ENCODE results near the gene TMEM219. TPM values are rescaled to one million over a fixed set of nuclear protein-coding genes. Genes with fewer than 3 reads are reported as not detected.
"Not testable (repeated sequence)": the region's sequence is repeated elsewhere in the genome, so short reads cannot be mapped to it uniquely, and the experiment has no call there.

TMEM219 gene
- total and polyA plus RNA-seq, 5 donors: 79.7 to 97.4 (median 82.9) TPM

- intact Hi-C loops (cut with DNase I): loop anchor here in 1 of 4 donors (5.0 kb wide), 1 partner anchor 37 kb away; the partner anchor contains the start of gene TMEM219
- WGBS: 8% methylated on average over 9 of the region's 9 CpGs
- DNase-seq: no peak
These were observed 36.6 kb upstream of the TMEM219 start for GRCh38 chr16:29925105-29925756.

DNA sequence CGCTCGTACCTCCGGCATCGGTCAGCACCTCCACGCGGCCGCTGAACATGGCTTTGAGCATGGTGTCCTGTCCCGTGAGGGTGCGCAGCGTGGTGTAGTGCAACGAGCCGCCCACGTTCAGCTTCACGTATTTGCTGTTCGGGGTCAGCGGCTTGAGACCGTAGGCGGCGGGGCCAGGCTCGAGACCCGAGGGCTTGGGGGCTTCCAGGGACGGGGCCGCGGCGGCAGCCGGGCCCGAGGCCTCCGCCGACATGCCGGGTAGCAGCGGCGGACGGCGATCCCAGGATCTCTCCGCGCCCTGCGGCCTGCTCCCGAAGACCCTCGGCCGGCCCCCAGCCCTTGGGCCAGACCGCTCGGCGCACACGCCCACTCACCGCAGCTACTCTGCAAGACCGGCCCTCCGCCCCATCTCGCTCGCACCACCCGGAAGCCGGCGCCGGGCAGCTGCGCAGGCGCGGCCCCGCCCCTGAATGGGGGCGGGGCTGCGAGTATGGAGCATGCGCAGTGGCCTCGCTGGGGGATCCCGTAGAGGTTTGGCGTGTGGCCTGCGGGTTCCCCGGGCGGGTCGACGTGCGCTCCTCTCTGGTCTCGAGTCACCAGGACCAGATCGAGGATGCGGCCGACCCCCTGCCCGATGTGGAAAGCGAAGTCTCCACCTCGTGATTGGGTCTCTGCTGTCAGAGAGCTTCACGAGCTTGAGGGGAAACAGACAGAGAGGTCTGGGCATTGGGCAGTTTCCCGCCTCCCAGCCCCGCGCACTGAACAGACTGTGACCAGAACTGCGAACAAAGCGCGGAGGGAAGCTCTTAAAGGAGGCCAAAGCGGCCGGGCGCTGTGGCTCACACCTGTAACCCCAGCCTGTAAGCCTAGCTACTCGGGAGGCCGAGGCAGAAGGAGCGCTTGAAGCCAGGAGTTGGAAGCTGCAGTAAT is 35.8 kb upstream of the TMEM219 start, which contains the start of gene KCTD13:
Gene KCTD13, minus strand, starts transcription at position 446 of the 930 bp plus-strand sequence. Its CDS starts 193 bp downstream, at position 253.
- WGBS: under 1% methylated on average over 89 of the region's 89 CpGs
- Histone ChIP-seq H3K27ac (ENCODE audit: low read length) (peak within 1 kb of the TSS; percentile 76), H3K4me1 (ENCODE audit: control insufficient read depth, insufficient read depth, low read length) (peaks cover 7% of the 10 kb centered on the region), H3K9me3 (ENCODE audit: control insufficient read depth, low read length) (no peaks in the 10 kb centered on the region), H3K4me3 (ENCODE audit: low read length) (peak within 1 kb of the TSS; percentile 82), H3K27me3 (ENCODE audit: control insufficient read depth, insufficient read depth) (no peaks in the 10 kb centered on the region)
- ATAC-seq (peak; percentile 99), DNase-seq (peak; percentile 85 to 94 (median 94))
- intact Hi-C loops (cut with DNase I): loop anchor here in 2 of 4 donors (2.0 to 5.0 kb wide), 2 partner anchors 35 to 36 kb away; partner anchors contain the start of gene TMEM219 (in 1 of the 2)

More at GRCh38 chr16:29925105-29925756, 36.6 kb upstream of the TMEM219 start:
- peaks cover 7% of the 10 kb centered on the region for H3K4me1 ChIP-seq (ENCODE audit: control insufficient read depth, insufficient read depth, low read length)
- peak overlapping the region; percentile 82 for H3K4me3 ChIP-seq (ENCODE audit: low read length)
- no peak overlapping the region for H3K27ac ChIP-seq (ENCODE audit: low read length)
- H3K9me3 ChIP-seq (ENCODE audit: control insufficient read depth, low read length): no peaks in the 10 kb centered on the region
- ATAC-seq: no peak
- no peaks in the 10 kb centered on the region for H3K27me3 ChIP-seq (ENCODE audit: control insufficient read depth, insufficient read depth)

DNA sequence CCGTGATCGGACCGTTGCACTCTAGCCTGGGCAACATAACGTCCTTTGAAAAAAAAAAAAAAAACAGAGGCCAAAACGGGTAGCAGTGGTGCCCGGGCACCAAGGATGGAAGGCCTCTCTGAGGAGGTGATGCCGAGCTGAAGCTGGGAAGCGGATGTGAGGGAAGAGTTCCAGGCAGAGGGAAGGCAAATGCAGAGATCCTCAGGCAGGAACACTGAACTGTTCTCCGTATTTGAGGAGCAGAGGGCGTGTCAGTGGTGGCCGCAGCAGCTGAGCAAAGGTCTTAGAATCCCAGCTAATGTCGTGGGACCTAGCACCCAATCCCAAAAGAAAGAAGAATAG is 35.2 kb upstream of the TMEM219 start:
- peak; percentile 40 to 54 for ATAC-seq
- intact Hi-C loops (cut with DNase I): loop anchor here in 2 of 4 donors (2.0 to 5.0 kb wide), 2 partner anchors 34 to 36 kb away; partner anchors contain the start of gene TMEM219 (in 1 of the 2)
- Histone ChIP-seq H3K4me1 (ENCODE audit: control insufficient read depth, insufficient read depth, low read length) (peaks cover 7% of the 10 kb centered on the region), H3K9me3 (ENCODE audit: control insufficient read depth, low read length) (no peaks in the 10 kb centered on the region), H3K4me3 (ENCODE audit: low read length) (peak overlapping the region; percentile 82), H3K27me3 (ENCODE audit: control insufficient read depth, insufficient read depth) (no peaks in the 10 kb centered on the region), H3K27ac (ENCODE audit: low read length) (peak overlapping the region; percentile 76)
- WGBS: 3% methylated on average over 12 of the region's 12 CpGs
- DNase-seq: peak in 1 of 3 donors; percentile 59

DNA sequence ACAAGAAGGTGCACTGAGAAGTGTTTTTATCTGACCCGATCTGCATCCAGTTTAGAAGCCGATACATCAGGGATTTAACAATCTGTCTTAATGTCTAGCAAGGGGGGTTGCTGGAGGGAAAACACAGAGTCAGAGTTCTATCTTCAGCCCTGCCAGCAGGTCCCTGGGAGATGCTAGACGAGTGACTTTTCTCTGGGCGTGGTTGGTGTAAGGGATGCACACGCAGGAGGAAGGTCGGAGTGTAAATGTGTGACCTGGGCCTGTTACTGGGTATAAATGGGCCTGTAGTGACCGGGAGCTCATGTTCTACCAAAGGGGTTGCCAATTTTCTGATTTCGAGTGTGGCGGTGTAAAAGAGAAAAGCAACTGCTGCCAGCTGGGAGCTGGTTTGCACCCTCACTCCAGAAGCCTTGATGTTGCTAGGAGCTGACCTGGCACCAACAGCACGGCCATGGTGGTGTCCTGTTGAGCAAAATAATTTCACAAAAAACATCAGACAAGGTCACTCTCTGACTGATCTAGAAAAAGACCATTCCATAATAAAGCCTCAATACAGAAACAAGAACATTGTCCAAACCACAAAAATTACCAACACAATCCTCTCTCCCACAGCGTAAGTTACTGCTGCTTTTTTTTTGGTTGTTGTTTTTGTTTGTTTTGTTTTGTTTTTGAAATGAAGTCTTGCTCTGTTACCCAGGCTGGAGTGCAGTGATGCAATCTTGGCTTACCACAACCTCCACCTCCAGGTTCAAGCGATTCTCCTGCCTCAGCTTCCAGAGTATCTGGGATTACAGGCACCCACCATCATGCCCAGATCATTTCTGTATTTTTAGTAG is 34.6 kb upstream of the TMEM219 start:
- Histone ChIP-seq H3K4me1 (ENCODE audit: control insufficient read depth, insufficient read depth, low read length) (peaks cover 7% of the 10 kb centered on the region), H3K27ac (ENCODE audit: low read length) (no peak overlapping the region), H3K4me3 (ENCODE audit: low read length) (peak overlapping the region; percentile 82), H3K9me3 (ENCODE audit: control insufficient read depth, low read length) (no peaks in the 10 kb centered on the region), H3K27me3 (ENCODE audit: control insufficient read depth, insufficient read depth) (no peaks in the 10 kb centered on the region)
- DNase-seq: no peak
- no peak for ATAC-seq
- WGBS: 62% methylated on average over 12 of the region's 12 CpGs
- intact Hi-C loops (cut with DNase I): loop anchor here in 2 of 4 donors (2.0 to 5.0 kb wide), 2 partner anchors 34 to 35 kb away; partner anchors contain the start of gene TMEM219 (in 1 of the 2)

DNA sequence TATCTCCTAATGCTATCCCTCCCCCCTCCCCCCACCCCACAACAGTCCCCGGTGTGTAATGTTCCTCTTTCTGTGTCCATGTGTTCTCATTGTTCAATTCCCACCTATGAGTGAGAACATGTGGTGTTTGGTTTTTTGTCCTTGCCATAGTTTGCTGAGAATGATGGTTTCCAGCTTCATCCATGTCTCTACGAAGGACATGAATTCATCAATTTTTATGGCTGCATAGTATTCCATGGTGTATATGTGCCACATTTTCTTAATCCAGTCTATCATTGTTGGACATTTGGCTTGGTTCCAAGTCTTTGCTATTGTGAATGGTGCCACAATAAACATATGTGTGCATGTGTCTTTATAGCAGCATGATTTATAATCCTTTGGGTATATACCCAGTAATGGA is 30.1 kb upstream of the TMEM219 start:
- WGBS: 95% methylated on average over 2 of the region's 2 CpGs
- H3K27ac ChIP-seq (ENCODE audit: low read length); H3K4me1 ChIP-seq (ENCODE audit: control insufficient read depth, insufficient read depth, low read length); DNase-seq; intact Hi-C loops (cut with DNase I); ATAC-seq; H3K4me3 ChIP-seq (ENCODE audit: low read length); H3K27me3 ChIP-seq (ENCODE audit: control insufficient read depth, insufficient read depth); H3K9me3 ChIP-seq (ENCODE audit: control insufficient read depth, low read length): not testable (repeated sequence)

DNA sequence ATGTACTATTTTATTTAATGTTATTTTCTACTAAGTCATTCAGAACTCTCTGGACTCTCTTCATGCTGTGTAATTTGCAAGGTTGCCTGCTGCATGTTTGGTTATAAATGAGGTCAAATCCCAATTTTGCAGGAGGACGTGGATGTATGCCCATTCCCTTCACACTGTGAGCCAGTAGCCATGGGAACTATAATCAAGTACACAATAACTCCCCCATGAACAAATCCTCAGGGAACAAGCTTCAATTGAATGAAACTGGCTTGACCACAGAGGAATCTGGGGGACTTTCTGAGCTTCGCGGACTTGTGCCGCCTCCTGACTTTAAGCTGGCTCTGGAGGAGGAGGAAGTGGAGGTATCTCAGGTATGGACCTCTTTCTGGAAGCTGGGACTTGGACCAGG is 21.2 kb upstream of the TMEM219 start:
- H3K27me3 ChIP-seq (ENCODE audit: control insufficient read depth, insufficient read depth): no peaks in the 10 kb centered on the region
- 47% methylated on average over 4 of the region's 4 CpGs for WGBS
- intact Hi-C loops (cut with DNase I): no loop called here
- no peak overlapping the region for H3K4me3 ChIP-seq (ENCODE audit: low read length)
- no peak overlapping the region for H3K27ac ChIP-seq (ENCODE audit: low read length)
- DNase-seq: no peak
- no peaks in the 10 kb centered on the region for H3K9me3 ChIP-seq (ENCODE audit: control insufficient read depth, low read length)
- no peak for ATAC-seq
- no peaks in the 10 kb centered on the region for H3K4me1 ChIP-seq (ENCODE audit: control insufficient read depth, insufficient read depth, low read length)

DNA sequence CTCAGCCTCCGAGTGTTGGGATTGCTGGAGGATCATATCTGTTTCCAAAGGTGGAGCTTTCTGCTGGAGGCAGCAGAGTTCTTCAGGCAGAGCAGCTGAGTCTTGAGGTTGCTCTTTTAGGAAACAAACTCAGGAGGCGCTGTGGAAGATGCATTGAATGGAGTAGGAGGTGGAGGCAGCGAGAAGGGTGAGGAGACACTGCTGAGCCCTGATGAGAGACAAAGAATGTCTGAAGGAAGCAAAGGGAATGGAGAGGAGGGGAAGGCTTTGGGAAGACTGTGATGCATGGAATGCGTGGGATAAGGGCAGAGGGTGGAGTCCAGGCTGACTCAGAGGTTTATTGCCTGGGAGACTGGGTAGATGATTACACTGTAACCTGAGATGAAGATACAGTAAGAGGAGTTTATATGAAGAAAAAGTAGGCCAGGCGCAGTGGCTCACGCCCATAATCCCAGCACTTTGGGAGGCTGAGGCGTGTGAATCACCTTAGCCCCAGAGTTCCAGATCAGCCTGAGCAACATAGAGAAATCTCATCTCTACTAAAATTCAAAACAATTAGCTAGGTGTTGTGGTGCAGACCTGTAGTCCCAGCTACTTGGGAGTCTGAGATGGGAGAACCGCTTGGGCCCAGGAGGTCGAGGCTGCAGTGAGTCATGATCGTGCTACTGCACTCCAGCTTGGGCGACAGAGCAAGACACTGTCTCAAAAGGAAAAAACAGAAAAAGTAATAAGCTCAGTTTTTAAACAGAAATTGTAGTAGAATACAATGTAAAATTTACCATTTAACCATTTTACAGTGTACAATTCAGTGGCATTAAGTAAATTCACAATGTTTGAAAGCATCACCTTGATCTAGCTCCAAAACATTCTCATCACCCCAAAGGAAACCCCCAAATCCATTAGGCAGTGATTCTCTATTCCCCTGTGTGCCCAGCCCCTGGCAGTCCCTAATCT is 17.8 kb upstream of the TMEM219 start:
- Histone ChIP-seq H3K27ac (ENCODE audit: low read length) (no peak overlapping the region), H3K27me3 (ENCODE audit: control insufficient read depth, insufficient read depth) (no peaks in the 10 kb centered on the region), H3K4me1 (ENCODE audit: control insufficient read depth, insufficient read depth, low read length) (no peaks in the 10 kb centered on the region), H3K4me3 (ENCODE audit: low read length) (no peak overlapping the region), H3K9me3 (ENCODE audit: control insufficient read depth, low read length) (no peaks in the 10 kb centered on the region)
- ATAC-seq (peak; percentile 81 to 83), DNase-seq (no peak)
- WGBS: 61% methylated on average over 11 of the region's 11 CpGs
- intact Hi-C loops (cut with DNase I): no loop called here

DNA sequence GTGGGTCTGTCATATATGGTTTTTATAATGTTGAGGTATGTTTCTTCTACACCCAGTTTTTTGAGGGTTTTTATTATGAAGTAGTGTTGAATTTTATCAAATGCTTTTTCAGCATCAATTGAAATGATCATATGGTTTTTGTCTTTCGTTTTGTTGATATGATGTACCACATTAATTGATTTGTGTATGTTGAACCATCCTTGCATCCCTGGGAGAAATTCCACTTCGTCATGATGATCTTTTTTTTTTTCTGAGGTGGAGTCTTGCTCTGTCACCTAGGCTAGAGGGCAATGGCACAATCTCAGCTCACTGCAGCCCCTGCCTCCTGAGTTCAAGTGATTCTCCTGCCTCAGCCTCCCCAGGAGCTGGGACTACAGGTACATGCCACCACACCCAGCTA is 14.0 kb upstream of the TMEM219 start:
- DNase-seq: no peak
- H3K4me3 ChIP-seq (ENCODE audit: low read length): no peak overlapping the region
- 79% methylated on average over 2 of the region's 2 CpGs for WGBS
- H3K9me3 ChIP-seq (ENCODE audit: control insufficient read depth, low read length): no peaks in the 10 kb centered on the region
- H3K27me3 ChIP-seq (ENCODE audit: control insufficient read depth, insufficient read depth): no peaks in the 10 kb centered on the region
- intact Hi-C loops (cut with DNase I): no loop called here
- no peak overlapping the region for H3K27ac ChIP-seq (ENCODE audit: low read length)
- no peak for ATAC-seq
- H3K4me1 ChIP-seq (ENCODE audit: control insufficient read depth, insufficient read depth, low read length): no peaks in the 10 kb centered on the region

- H3K27me3 ChIP-seq (ENCODE audit: control insufficient read depth, insufficient read depth): no peaks in the 10 kb centered on the region
- H3K27ac ChIP-seq (ENCODE audit: low read length): no peak overlapping the region
- H3K4me3 ChIP-seq (ENCODE audit: low read length): no peak overlapping the region
- no peak for ATAC-seq
- intact Hi-C loops (cut with DNase I): no loop called here
- no peak for DNase-seq
- H3K9me3 ChIP-seq (ENCODE audit: control insufficient read depth, low read length): no peaks in the 10 kb centered on the region
- H3K4me1 ChIP-seq (ENCODE audit: control insufficient read depth, insufficient read depth, low read length): no peaks in the 10 kb centered on the region
- whole genome bisulfite sequencing: 86% methylated on average over 4 of the region's 4 CpGs
These were observed 10.9 kb upstream of the TMEM219 start for GRCh38 chr16:29950806-29951461.
